ENCODE data around the gene SLC44A3.
"Not testable (repeated sequence)": the region's sequence is repeated elsewhere in the genome, so short reads cannot be mapped to it uniquely, and the experiment has no call there.

SLC44A3 gene

GRCh38 chr1:94840381-94840780 lies 20.2 kb downstream of the SLC44A3 start:
- DNase-seq: not testable (repeated sequence)

GRCh38 chr1:94840808-94841207 lies 20.7 kb downstream of the SLC44A3 start:
- DNase-seq: no peak

GRCh38 chr1:94843430-94843829 lies 23.3 kb downstream of the SLC44A3 start:
- no peak for DNase-seq

- DNase-seq: no peak
Observed at GRCh38 chr1:94843846-94844245, 23.7 kb downstream of the SLC44A3 start.

DNA sequence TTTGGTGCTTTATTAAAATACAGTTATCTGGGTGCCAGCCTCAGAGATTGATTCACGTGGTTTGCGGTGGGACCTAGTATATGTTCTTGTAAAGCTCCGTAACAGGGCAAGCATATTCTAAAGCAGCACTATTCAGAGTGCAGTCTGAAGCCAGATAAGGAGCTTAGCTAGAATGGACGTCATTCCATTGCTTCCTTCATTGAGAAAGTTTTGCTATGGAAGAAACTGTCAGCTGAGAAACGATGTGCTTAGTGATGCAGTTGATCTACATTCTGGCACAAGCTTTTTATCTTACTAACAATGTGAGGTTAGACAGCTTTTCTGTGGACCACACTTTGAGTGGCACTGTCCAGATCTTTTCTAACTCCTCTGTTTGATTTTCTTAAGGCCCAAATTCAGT lies 26.2 kb downstream of the SLC44A3 start:
- DNase-seq: no peak

GRCh38 chr1:94851571-94851970 lies 31.4 kb downstream of the SLC44A3 start:
- DNase-seq: peak in 1 of 2 donors; percentile 24

- DNase-seq: no peak
Observed at GRCh38 chr1:94852788-94853187, 32.6 kb downstream of the SLC44A3 start.

DNA sequence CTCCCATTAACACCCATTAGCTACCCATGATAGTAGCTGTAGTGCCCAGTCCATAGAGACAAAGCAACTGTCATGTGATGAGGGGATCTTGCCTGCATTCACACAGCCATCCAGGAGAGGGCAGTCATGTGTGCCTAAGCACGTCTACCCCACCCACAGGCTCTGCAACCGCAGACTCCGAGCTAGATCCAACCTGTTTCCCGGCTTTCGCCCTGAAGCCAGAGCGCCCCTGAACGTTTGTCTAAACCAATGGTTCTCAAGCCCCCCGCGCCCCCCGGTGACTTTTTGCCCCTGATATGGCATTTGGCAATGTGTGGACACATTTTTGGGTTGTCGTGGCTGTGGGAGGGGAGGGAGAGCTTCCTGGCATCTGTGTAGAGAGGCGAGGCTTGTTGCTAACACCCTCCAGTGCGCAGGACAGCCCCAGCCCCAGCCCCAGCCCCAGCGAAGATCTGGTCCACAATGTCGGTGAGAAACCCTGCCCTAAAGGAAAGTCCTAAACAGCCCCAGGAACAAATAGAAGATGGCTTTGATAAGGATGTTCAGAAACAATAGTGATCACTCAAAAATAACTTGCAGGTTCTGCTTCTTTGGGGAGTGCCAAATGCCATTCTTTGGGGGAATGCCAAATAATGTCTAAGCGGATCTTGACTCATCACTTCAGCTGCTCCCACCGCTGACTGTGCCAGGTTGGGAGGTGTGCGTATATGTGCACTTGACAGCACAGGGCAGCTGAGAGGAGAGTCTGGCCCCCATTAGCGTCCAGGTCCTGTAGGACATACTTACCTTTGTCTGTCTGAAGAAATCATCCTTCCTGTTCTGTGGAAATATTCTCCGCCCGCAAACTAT lies 34.5 kb downstream of the SLC44A3 start:
- DNase-seq: peak; percentile 75 to 85

DNA sequence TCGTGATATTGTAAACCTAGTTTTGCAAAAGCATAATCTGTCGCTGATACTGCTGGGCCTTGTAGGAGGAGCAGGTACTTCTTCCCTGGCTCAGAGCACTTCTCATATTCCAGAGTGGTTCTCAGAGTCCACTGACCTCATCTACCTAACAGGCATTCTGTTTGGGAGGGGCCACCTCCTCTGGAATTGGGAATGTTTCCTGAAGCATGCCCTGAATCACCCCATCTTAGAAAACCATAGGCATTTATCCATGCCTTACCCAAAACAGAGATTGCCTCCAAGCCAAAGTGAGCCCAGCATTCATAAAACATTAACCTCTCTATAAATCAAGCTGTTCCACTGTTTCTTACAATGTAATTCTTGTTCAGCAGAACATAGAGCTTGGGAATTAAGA lies 35.1 kb downstream of the SLC44A3 start:
- no peak for DNase-seq

- no peak for DNase-seq
Observed at GRCh38 chr1:94856004-94856403, 35.8 kb downstream of the SLC44A3 start.

DNA sequence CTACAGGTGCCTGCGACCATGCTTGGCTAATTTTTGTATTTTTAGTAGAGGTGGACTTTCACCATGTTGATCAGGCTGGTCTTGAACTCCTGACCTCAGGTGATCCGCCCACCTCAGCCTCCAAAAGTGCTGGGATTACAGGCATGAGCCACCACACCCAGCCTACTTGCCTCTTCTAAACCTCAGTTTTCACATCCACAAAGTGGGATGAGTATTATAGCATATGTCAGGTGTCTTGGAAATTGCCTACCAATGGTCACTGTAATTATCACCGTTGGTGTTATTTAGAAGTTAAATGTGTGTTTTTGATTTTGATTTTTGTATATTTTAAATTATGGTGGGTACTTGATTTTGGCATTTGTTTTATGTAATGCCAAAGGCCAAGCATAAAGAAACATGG lies 36.7 kb downstream of the SLC44A3 start:
- no peak for DNase-seq

- DNase-seq: no peak
Observed at GRCh38 chr1:94858276-94858675, 38.1 kb downstream of the SLC44A3 start.

DNA sequence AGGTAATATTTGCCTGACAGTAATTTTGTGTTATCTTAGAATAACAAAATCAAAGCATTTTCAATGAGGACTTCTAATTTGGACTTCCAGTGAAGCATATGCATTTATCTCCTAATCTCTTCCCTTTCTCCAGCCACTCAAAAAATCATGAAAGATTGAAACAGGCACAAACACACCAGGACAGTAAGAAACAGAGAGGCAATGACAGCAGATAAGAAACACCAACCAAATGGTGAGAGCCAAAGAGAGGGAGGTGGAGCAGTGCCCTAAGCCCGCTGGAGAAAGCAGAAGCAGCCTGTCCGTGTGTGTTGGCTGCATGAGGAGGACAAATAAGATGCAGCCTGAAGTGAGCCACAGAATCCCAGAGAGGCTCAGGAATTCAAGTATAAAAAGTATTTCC lies 39.0 kb downstream of the SLC44A3 start:
- no peak for DNase-seq

DNA sequence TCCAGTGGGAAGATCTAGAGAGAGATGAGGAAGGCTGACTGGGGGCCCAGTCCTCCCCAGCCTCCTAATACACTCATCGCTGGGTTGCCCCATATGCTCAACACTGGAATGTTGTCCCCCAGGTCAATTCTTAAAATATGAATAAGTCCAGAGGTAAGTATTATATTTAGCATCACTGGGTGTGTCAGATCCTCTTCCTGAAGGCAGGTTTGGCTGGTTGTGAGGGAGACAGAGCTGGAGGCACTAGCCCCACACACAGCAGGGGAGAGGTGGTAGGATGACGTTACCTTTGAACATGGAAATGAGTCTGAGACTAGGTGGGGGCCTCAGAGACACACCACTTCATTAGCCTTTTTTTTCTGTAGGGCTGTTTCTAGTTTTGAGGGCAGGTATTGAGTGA lies 42.6 kb downstream of the SLC44A3 start:
- no peak for DNase-seq

- DNase-seq: no peak
Observed at GRCh38 chr1:94863297-94863911, 43.2 kb downstream of the SLC44A3 start.

GRCh38 chr1:94863919-94864318 lies 43.8 kb downstream of the SLC44A3 start:
- peak in 1 of 2 donors; percentile 49 for DNase-seq

GRCh38 chr1:94864821-94865220 lies 44.7 kb downstream of the SLC44A3 start:
- DNase-seq: no peak

DNA sequence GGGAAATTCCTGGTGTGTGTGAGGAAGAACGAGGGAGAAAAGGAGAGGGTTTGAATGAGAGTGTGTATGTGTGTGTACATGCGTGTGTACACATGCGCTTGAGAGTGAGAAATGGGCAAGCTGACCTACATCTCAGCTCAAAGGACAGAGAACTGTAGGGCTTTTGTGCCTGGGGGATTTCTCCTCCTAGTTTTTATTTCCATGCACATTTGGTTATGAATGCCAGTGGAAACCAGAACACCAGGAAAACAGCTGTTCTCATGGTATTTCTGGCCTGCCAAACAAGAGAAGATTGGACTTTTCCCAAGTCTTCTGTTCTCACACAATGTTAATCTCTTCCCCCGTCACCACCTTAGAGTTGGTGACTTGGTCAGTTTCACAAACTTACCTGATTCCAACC lies 45.2 kb downstream of the SLC44A3 start:
- DNase-seq: no peak

DNA sequence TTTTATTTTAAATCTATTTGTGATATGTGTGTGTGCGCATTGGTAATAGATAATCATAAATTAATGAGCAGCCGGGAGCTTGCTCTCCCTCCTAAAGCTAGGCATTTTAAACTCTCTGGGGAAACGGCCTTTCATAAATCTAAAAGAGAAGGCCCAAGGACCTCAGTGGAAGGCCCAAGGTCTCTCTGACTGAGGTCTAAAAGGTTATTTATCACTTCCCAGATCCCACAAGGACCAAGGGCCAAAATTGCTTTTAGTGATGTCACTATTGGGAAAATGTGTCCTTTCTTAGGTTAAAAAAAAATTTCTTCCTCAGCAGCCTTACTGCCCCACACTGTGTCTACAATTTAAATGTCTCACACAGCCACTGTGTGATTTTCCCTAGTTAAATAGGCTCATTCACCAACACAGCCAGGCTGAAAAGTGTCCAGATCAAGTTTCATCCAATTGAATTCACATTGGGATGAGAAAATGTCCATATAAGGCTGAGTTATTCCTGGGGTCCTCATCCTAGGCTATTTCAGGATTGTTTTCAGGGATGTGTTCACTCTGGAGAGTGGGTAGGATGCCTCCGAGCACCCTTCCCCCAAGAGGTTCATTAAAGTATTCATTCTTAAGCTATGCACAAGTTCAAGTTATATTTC lies 46.1 kb downstream of the SLC44A3 start:
- DNase-seq: no peak

DNA sequence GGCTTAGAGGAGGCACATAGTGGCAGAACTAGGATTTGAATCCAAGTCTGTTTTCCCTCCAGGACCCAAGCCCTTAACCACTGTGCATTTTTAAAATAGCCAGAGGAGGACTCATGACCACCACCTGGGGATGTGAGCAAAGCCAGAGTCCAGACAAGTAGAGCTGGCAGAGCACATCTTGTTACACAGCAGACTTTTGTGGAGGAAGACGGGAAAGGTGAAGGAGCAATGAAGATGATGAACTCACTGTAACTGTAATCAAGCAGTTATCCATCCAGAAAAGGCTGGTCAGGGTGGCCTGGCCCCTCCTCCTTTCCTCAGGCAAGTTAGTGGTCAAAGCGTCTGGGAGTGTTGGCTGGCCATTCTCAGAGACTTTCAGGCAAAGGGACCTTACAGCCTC lies 50.9 kb downstream of the SLC44A3 start:
- no peak for DNase-seq

DNA sequence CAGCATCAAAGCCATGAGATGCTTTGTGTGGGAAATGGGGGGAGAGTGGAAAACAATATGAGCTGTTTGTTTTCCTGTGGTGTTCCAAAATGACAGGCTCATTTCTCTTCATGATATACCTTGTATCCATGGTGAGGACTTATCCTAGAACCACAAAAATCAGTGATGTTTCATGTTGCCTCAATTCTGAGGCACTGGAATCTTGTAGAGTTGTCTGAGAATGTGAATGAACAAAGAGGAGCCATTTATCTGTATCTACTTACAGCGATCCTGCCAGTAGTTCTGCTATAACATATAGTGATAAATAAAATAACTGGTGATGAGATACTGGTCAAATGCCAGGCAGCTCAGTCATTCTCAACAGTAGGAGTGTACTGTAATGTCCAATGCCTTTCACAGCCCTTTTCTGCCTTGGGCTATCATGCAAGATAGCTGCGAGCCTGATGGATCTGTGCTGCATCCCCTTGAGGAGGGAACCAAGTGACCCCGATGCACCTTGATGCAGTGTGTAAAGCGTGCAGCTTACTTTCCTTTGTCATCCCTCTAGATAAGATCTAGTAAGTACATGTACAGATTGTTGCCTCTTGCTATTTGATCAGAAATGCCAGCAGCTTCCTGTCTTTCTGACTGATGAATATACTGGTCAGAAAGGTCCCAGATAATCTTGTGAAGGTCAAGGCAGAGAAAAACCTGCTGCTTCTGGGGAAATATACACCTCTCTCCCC lies 52.8 kb downstream of the SLC44A3 start:
- no peak for DNase-seq

DNA sequence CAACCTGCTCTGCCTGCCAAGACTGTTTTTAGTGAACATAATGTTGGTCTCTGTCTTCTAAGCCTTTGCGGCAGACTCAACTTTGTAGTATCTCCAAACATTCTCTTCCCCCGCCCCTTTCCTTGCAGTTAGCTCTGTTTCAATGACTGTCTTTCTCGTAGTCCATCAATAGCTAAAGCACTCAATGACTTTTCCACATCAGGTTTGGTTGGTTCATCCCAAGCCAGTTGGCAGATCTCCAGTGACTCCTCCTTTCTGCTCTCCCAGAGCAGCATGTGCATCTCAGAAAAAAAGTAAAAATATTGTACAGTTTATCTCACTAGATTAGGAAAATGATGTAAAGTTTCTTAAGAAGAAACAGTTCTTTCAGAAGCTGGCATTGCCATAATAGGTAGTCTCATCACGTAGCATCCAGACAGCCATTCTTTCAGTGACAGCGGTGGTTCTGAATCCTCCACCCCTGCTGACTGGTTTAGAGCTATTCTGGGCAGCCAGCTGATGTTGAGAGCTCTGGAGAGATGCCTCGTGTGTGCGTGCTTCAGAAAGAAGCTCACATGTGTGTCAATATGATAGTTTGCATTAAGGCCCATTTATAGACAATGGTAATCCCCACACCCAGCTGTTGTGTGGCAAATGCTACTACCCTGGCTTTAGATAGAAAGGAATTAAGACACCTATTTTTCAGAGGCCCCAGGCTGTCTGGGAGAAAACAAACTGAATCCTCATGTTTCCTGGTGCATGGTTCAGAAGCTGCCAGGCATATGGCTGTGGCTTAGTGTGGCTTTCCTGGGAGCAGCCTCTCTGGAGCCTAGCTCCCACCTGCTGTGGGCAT lies 53.6 kb downstream of the SLC44A3 start:
- DNase-seq: peak; percentile 51 to 82
